ACHN (cell line): ENCODE data around the gene EIF4A3.

Experiments
- DNase-seq: peaks from one replicate; pipeline ENCODE4 v3.0.0-alpha.2; 2015
- in situ Hi-C: cut with HindIII; loops from 2 replicates; pipeline ENCODE4 v1.10.0; 2017; ENCODE audit warnings: low sequenced_read_pairs, low pct_ligation_motif_present, low pct_unique_long_range_greater_than_20kb

EIF4A3 gene

GRCh38 chr17:80147035-80147822 lies at the start of gene EIF4A3:
TSS of gene EIF4A3 (minus strand) at chr17:80147128. CDS start at chr17:80146961, 167 bp downstream.
- in situ Hi-C loops = no loop called here
- peak; percentile 99 for DNase-seq

- no peak for DNase-seq
- in situ Hi-C loops = no loop called here
Observed at GRCh38 chr17:80196652-80197051, 49.7 kb upstream of the EIF4A3 start.

GRCh38 chr17:80195671-80196529 lies 49.0 kb upstream of the EIF4A3 start:
- in situ Hi-C loops = no loop called here
- no peak for DNase-seq

GRCh38 chr17:80195141-80195540 lies 48.2 kb upstream of the EIF4A3 start:
- in situ Hi-C loops = no loop called here
- no peak for DNase-seq

GRCh38 chr17:80191865-80192661 lies 45.1 kb upstream of the EIF4A3 start:
- no peak for DNase-seq
- in situ Hi-C loops = no loop called here

GRCh38 chr17:80191192-80191591 lies 44.3 kb upstream of the EIF4A3 start:
- in situ Hi-C loops = no loop called here
- DNase-seq = no peak

- in situ Hi-C loops = no loop called here
- DNase-seq = no peak
Observed at GRCh38 chr17:80190716-80191115, 43.8 kb upstream of the EIF4A3 start.

GRCh38 chr17:80189611-80190010 lies 42.7 kb upstream of the EIF4A3 start:
- no peak for DNase-seq
- in situ Hi-C loops = no loop called here

GRCh38 chr17:80187515-80187941 lies 40.6 kb upstream of the EIF4A3 start:
- DNase-seq = no peak
- in situ Hi-C loops = no loop called here

- DNase-seq = no peak
- in situ Hi-C loops = no loop called here
Observed at GRCh38 chr17:80187090-80187489, 40.2 kb upstream of the EIF4A3 start.

GRCh38 chr17:80185968-80186367 lies 39.0 kb upstream of the EIF4A3 start:
- no peak for DNase-seq
- in situ Hi-C loops = no loop called here

GRCh38 chr17:80184423-80184714 lies 37.4 kb upstream of the EIF4A3 start:
- no peak for DNase-seq
- in situ Hi-C loops = no loop called here

- no peak for DNase-seq
- in situ Hi-C loops = no loop called here
Observed at GRCh38 chr17:80183581-80184422, 36.9 kb upstream of the EIF4A3 start.

GRCh38 chr17:80182845-80183223 lies 35.9 kb upstream of the EIF4A3 start:
- in situ Hi-C loops = no loop called here

GRCh38 chr17:80182118-80182844 lies 35.4 kb upstream of the EIF4A3 start:
- in situ Hi-C loops = no loop called here
- no peak for DNase-seq

More at GRCh38 chr17:80182845-80183223, 35.9 kb upstream of the EIF4A3 start:
- DNase-seq = no peak

- in situ Hi-C loops = no loop called here
- DNase-seq = no peak
Observed at GRCh38 chr17:80181431-80181830, 34.5 kb upstream of the EIF4A3 start.

GRCh38 chr17:80180192-80180591 lies 33.3 kb upstream of the EIF4A3 start:
- in situ Hi-C loops = no loop called here
- DNase-seq = no peak
